IMR-90 (cell line): ENCODE data around the gene COL5A1. TPM values are rescaled to one million over a fixed set of nuclear protein-coding genes. Genes with fewer than 3 reads are reported as not detected.

Experiments used
- ATAC-seq: fragments of 200-7000 bp; cut with Tn5 transposase; 2 replicates; pipeline ENCODE4 v1.9.1; 2020; ENCODE audit warnings: low read depth, mild to moderate bottlenecking, moderate library complexity
- BruUV-seq: library from RNA; stranded (reverse); fragments of 400-500 nt; replicated peaks from 2 replicates; lab custom pipeline; 2021; lab: Mats Ljungman, UMichigan
- CTCF ChIA-PET: fragments of 300-600 bp; formaldehyde crosslinking; extraction: SDS; loops from one replicate; lab custom pipeline; 2021; ENCODE audit warnings: antibody characterized with exemption; lab: Yijun Ruan, JAX
- POLR2A ChIA-PET: fragments of 300-600 bp; sonication (Branson Sonifier 250); formaldehyde crosslinking; loops from one replicate; lab custom pipeline; 2022; ENCODE audit warnings: antibody characterized with exemption; ENCODE audit not compliant: unreplicated experiment; lab: Charles Lee
- DNase-seq: peaks from one replicate; pipeline ENCODE4 v3.0.0; 2013
- H2AFZ ChIP-seq: replicated peaks from 2 replicates; pipeline ENCODE3; 2013; ENCODE audit warnings: low read length, mild to moderate bottlenecking; ENCODE audit not compliant: poor library complexity
- H2AK5ac ChIP-seq: 2 replicates; pipeline ENCODE4 v1.6.1; 2013; ENCODE audit warnings: low read depth, low read length, inconsistent platforms
- H2AK9ac ChIP-seq: replicated peaks from 2 replicates; pipeline ENCODE3; 2013; ENCODE audit warnings: mild to moderate bottlenecking, low read depth, low read length, moderate library complexity; ENCODE audit not compliant: poor library complexity
- H2BK120ac ChIP-seq: 2 replicates; pipeline ENCODE4 v1.6.1; 2013; ENCODE audit warnings: low read depth, low read length, inconsistent platforms
- H2BK15ac ChIP-seq: 3 replicates; pipeline ENCODE4 v1.6.1; 2013; ENCODE audit warnings: low read depth, low read length, inconsistent platforms
- H2BK20ac ChIP-seq: 2 replicates; pipeline ENCODE4 v1.6.1; 2013; ENCODE audit warnings: low read depth, mild to moderate bottlenecking, inconsistent platforms, low read length, moderate library complexity
- H2BK5ac ChIP-seq: 2 replicates; pipeline ENCODE4 v1.6.1; 2013; ENCODE audit warnings: mild to moderate bottlenecking, low read depth, low read length, inconsistent platforms; ENCODE audit not compliant: poor library complexity, severe bottlenecking
- H3K14ac ChIP-seq: replicated peaks from 2 replicates; pipeline ENCODE4 v1.6.1; 2013; ENCODE audit warnings: low read depth, low read length, inconsistent platforms
- H3K18ac ChIP-seq: 2 replicates; pipeline ENCODE4 v1.6.1; 2013; ENCODE audit warnings: low read depth, low read length, control low read depth
- H3K23ac ChIP-seq: 2 replicates; pipeline ENCODE4 v1.6.1; 2013; ENCODE audit warnings: low read depth, low read length, inconsistent platforms
- H3K27ac ChIP-seq: 2 replicates; pipeline ENCODE4 v1.5.1; 2013; ENCODE audit warnings: mild to moderate bottlenecking, control low read depth, low read length; ENCODE audit not compliant: insufficient read depth
- H3K27me3 ChIP-seq: 2 replicates; pipeline ENCODE4 v1.6.1; 2013; ENCODE audit warnings: low read length; ENCODE audit not compliant: control insufficient read depth, insufficient read depth
- H3K36me3 ChIP-seq: 2 replicates; pipeline ENCODE4 v1.6.1; 2013; ENCODE audit warnings: low read length, mixed read lengths; ENCODE audit not compliant: control insufficient read depth, insufficient read depth
- H3K4ac ChIP-seq: 2 replicates; pipeline ENCODE4 v1.6.1; 2013; ENCODE audit warnings: low read depth, low read length, inconsistent platforms
- H3K4me1 ChIP-seq: 2 replicates; pipeline ENCODE4 v1.6.1; 2013; ENCODE audit warnings: low read length, mixed read lengths; ENCODE audit not compliant: control insufficient read depth, insufficient read depth
- H3K4me2 ChIP-seq: 2 replicates; pipeline ENCODE4 v1.6.1; 2013; ENCODE audit warnings: low read depth, mild to moderate bottlenecking, control low read depth, low read length, moderate library complexity
- H3K4me3 ChIP-seq: 2 replicates; pipeline ENCODE4 v1.5.1; 2013; ENCODE audit warnings: low read depth, mild to moderate bottlenecking, control low read depth, low read length, moderate library complexity; ENCODE audit not compliant: insufficient read depth
- H3K56ac ChIP-seq: 2 replicates; pipeline ENCODE4 v1.6.1; 2013; ENCODE audit warnings: low read length, inconsistent platforms; ENCODE audit not compliant: insufficient read depth; ENCODE audit errors: extremely low read depth
- H3K79me1 ChIP-seq, 2 experiments: 2 replicates each; pipeline ENCODE4 v1.6.1; 2013; ENCODE audit warnings: low read length in 2 of 2, inconsistent platforms in 1 of 2, low read depth in 1 of 2
- H3K9ac ChIP-seq: 2 replicates; pipeline ENCODE4 v1.6.1; 2013; ENCODE audit warnings: low read depth, low read length, control low read depth
- H3K9me1 ChIP-seq: 2 replicates; pipeline ENCODE4 v1.6.1; 2013; ENCODE audit warnings: low read length, inconsistent platforms; ENCODE audit not compliant: insufficient read depth
- H3K9me3 ChIP-seq: 2 replicates; pipeline ENCODE4 v1.6.1; 2013; ENCODE audit warnings: low read length; ENCODE audit not compliant: control insufficient read depth, insufficient read depth
- H4K20me1 ChIP-seq: 2 replicates; pipeline ENCODE4 v1.6.1; 2013; ENCODE audit warnings: low read length, inconsistent platforms; ENCODE audit not compliant: insufficient read depth
- H4K5ac ChIP-seq: 2 replicates; pipeline ENCODE4 v1.6.1; 2013; ENCODE audit warnings: mild to moderate bottlenecking, low read depth, low read length, control low read depth
- H4K8ac ChIP-seq, 2 experiments: 2 replicates each; pipeline ENCODE4 v1.6.1; 2013; ENCODE audit warnings: low read depth in 2 of 2, low read length in 2 of 2, control low read depth in 1 of 2, inconsistent platforms in 1 of 2
- H4K91ac ChIP-seq: 2 replicates; pipeline ENCODE4 v1.6.1; 2013; ENCODE audit warnings: low read depth, low read length, inconsistent platforms; ENCODE audit not compliant: insufficient read depth
- BHLHE40 ChIP-seq: fragments of 150-350 bp; IDR thresholded peaks from 2 replicates; pipeline ENCODE4 v1.6.1; 2016; ENCODE audit warnings: mild to moderate bottlenecking, low read depth, low read length
- ELK1 ChIP-seq: fragments of 150-350 bp; IDR thresholded peaks from 2 replicates; pipeline ENCODE4 v1.6.1; 2016; ENCODE audit warnings: low read depth, mild to moderate bottlenecking, low read length, moderate library complexity, borderline replicate concordance
- NFE2L2 ChIP-seq: fragments of 150-350 bp; IDR thresholded peaks from 2 replicates; pipeline ENCODE4 v1.6.1; 2016; ENCODE audit warnings: low read depth, mild to moderate bottlenecking, low read length
- POLR2A ChIP-seq: IDR thresholded peaks from 2 replicates; pipeline ENCODE4 v1.6.1; 2012; ENCODE audit warnings: mild to moderate bottlenecking, low read depth, low read length
- RAD21 ChIP-seq: IDR thresholded peaks from 2 replicates; pipeline ENCODE4 v1.6.1; 2012; ENCODE audit warnings: low read length, improper control_type of control experiment
- SMC3 ChIP-seq: fragments of 150-350 bp; IDR thresholded peaks from 2 replicates; pipeline ENCODE4 v1.6.1; 2016; ENCODE audit warnings: low read depth, mild to moderate bottlenecking, antibody characterized with exemption, low read length, moderate library complexity
- WGBS, 2 experiments: methylation state at CpG; one replicate each; pipeline versions ENCODE4 v1.1.5 to v1.1.7; 2013; ENCODE audit warnings: missing lambda C conversion rate in 2 of 2; ENCODE audit not compliant: insufficient read length in 1 of 2; ENCODE audit errors: extremely low coverage in 2 of 2; 5-methylcytosine and 5-hydroxymethylcytosine counted together
- dilution Hi-C: fragments of 300-500 bp; cut with HindIII; formaldehyde crosslinking; loops from one replicate; pipeline ENCODE4 v1.14.3; 2018; ENCODE audit warnings: low sequenced_read_pairs; ENCODE audit not compliant: unreplicated experiment
- in situ Hi-C: fragments of 300-500 bp; cut with MboI; formaldehyde crosslinking; loops from 3 replicates; pipeline ENCODE4 v1.14.3; 2019; ENCODE audit warnings: low sequenced_read_pairs, inconsistent platforms, mixed read lengths
- intact Hi-C: fragments of 100-400 bp; cut with micrococcal nuclease; formaldehyde crosslinking; loops from 2 replicates; pipeline ENCODE4 v1.10.0; 2022
- polyA plus RNA-seq, 3 experiments: library from polyadenylated mRNA; depleted of rRNA; stranded (reverse); fragments of >200 nt; gene quantifications; 2 replicates each; pipeline ENCODE4 v1.2.3, GENCODE V29; 2012; ENCODE audit warnings: low replicate concordance in 1 of 3
- total RNA-seq: library from RNA; depleted of rRNA; stranded (reverse); fragments of >200 nt; gene quantifications from 2 replicates; pipeline ENCODE4 v1.2.3, GENCODE V29; 2012
- TF ChIP-seq, protein P1 (sequence below): fragments of 150-350 bp; IDR thresholded peaks from 2 replicates; pipeline ENCODE4 v1.6.1; 2017; ENCODE audit warnings: mild to moderate bottlenecking, antibody characterized with exemption, low read length, low read depth

COL5A1 gene
- total and polyA plus RNA-seq, 2 of the 4 experiments (the other 2 are of a cell fraction): 19.2 to 173 TPM

- intact Hi-C loops (no loop called here), in situ Hi-C loops (no loop called here), dilution Hi-C loops (no loop called here)
- H3K79me1 ChIP-seq: no peaks in the 10 kb centered on the region
- no peaks in the 10 kb centered on the region for H3K36me3 ChIP-seq
- no peak overlapping the region for H4K91ac ChIP-seq
- H2AFZ ChIP-seq: no peak overlapping the region
- 80% methylated on average over 2 of the region's 8 CpGs; no CpG with 5 or more reads in 1 of the 2 experiments for WGBS, 2 experiments
- H3K14ac ChIP-seq: no peak overlapping the region
- H3K4me2 ChIP-seq: no peak overlapping the region
- no peak overlapping the region for H4K8ac ChIP-seq
- H2BK20ac ChIP-seq: no peak overlapping the region
- no peak for ATAC-seq
- H2BK120ac ChIP-seq: no peak overlapping the region
- no peak overlapping the region for H3K27ac ChIP-seq
- H2BK15ac ChIP-seq: no peak overlapping the region
- no peak overlapping the region for H3K18ac ChIP-seq
- CTCF ChIA-PET: no interaction called here
- no peak overlapping the region for H3K9ac ChIP-seq
- DNase-seq: no peak
- no peak overlapping the region for H3K23ac ChIP-seq
- TF ChIP-seq, protein P1, sequence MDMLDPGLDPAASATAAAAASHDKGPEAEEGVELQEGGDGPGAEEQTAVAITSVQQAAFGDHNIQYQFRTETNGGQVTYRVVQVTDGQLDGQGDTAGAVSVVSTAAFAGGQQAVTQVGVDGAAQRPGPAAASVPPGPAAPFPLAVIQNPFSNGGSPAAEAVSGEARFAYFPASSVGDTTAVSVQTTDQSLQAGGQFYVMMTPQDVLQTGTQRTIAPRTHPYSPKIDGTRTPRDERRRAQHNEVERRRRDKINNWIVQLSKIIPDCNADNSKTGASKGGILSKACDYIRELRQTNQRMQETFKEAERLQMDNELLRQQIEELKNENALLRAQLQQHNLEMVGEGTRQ: no peak
- TF ChIP-seq ELK1: no peak
- TF ChIP-seq BHLHE40: no peak
- TF ChIP-seq SMC3: no peak
- no peak for TF ChIP-seq NFE2L2
- TF ChIP-seq POLR2A: no peak
- TF ChIP-seq RAD21: no peak
- no peaks in the 10 kb centered on the region; the same call in 1 of the 2 replicates for H3K27me3 ChIP-seq
- no peaks in the 10 kb centered on the region for H3K9me1 ChIP-seq
- H2AK5ac ChIP-seq: peak overlapping the region; percentile 48; the same call in 1 of the 2 replicates
- H4K20me1 ChIP-seq: no peaks in the 10 kb centered on the region
- no peaks in the 10 kb centered on the region; the same call in 1 of the 2 replicates for H3K4me1 ChIP-seq
- H4K5ac ChIP-seq: no peak overlapping the region
- no peak overlapping the region for H3K56ac ChIP-seq
- no peak overlapping the region for H2AK9ac ChIP-seq
- no peak overlapping the region for H3K4ac ChIP-seq
- no peak overlapping the region for H2BK5ac ChIP-seq
- no peak overlapping the region for H3K4me3 ChIP-seq
- no peaks in the 10 kb centered on the region; the same call in 1 of the 2 replicates for H3K9me3 ChIP-seq
- POLR2A ChIA-PET: no interaction called here
- BruUV-seq: no TSS peak
Observed at GRCh38 chr9:134617246-134617645, 24.4 kb upstream of the COL5A1 start.
